Stimulated activated CD8-positive, alpha-beta memory T cell treated with anti-CD3 and anti-CD28 coated beads, Interleukin-7, amount 100 ng/mL, for 1 hour (primary cell): ENCODE results near the gene ARHGEF18.

Source experiments
- DNase-seq, 2 donors: peaks; one replicate each; pipeline ENCODE4 v3.0.0-alpha.2; 2020; ENCODE audit warnings: low read depth in 2 of 2

ARHGEF18 gene

DNA sequence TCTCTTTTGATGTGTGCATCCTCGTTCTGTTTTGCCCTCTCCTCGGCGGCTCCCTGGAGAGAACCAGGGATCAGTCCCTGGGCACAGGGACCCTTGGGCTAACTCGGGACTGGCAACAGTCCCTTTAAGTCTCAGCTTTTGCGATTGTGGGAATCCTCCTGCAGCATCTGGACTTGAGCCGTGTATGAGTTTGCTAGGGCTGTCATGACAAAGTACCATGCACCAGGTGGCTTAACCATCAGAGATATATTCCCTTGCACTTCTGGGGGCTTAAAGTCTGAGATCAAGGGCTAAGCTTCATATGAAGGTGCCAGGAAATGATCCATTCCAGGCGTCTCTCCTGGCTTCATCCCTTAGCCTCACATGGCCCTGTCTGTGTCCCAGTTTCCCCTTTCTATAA, 34.5 kb downstream of the ARHGEF18 start:
- no peak for DNase-seq

DNA sequence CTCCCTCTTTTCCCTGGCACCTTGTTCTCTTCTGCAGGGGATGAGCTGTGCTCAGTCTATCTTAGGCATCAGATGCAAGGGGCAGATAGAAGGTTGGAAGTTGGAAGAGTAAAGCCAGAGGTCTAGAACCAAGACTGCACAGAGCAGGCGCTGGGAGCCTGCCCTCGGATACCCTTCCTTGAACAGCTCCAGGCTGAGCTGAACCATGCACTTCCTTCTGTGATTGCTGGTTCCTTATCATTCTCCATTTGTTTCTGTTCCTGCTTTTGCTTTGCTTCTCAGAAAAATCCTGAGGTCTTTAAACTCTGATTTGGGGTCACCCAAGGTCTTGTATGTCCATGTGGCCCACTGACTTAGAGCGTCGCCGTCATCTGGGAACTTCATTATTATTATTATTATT, 36.3 kb downstream of the ARHGEF18 start:
- no peak for DNase-seq

DNA sequence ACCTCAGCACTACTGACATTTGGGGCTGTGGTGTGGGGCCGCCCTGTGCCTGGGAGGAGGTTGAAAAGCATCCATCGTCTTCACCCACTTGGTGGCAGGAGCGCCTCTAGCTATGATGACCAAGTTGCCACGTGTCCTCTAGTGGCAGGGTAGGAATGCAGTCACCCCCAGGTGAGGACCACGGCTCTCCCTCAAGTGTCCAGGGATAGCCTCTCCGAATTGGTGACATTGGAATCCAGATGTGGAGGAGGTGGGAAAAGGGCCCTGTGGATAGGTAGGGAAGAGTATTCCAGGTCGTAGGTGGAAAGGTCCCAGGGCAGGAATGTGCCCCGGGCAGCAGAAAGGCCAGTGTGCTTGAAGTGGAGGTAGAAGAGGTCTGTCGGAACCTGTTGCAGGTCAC, 37.6 kb downstream of the ARHGEF18 start:
- DNase-seq = no peak

- DNase-seq = no peak
Measured at GRCh38 chr19:7386769-7387168, 38.0 kb downstream of the ARHGEF18 start.

DNA sequence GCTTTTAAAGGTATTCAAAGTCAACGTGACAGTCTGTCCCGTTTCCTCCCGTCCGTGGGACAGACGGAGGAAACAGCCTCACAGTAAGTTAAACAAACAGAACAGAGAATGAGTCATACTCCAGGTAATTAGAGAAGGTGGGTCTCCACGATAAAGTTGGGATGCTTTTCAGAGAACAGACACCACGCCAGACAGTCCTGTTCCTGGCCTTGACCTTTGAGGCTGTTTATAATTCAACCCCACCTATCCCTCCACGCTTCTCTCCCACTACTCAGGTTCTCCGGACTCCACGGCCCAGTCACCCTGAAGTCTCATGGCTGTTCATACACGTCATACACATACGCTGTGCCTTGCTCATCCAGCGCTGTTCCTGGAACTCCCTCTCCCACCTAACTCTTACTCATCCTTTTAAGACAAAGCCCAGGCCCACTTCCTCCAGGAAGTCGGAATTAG, 42.5 kb downstream of the ARHGEF18 start:
- no peak for DNase-seq

GRCh38 chr19:7393459-7393858, 44.7 kb downstream of the ARHGEF18 start:
- no peak for DNase-seq

GRCh38 chr19:7393939-7394730, 45.4 kb downstream of the ARHGEF18 start:
- no peak for DNase-seq

DNA sequence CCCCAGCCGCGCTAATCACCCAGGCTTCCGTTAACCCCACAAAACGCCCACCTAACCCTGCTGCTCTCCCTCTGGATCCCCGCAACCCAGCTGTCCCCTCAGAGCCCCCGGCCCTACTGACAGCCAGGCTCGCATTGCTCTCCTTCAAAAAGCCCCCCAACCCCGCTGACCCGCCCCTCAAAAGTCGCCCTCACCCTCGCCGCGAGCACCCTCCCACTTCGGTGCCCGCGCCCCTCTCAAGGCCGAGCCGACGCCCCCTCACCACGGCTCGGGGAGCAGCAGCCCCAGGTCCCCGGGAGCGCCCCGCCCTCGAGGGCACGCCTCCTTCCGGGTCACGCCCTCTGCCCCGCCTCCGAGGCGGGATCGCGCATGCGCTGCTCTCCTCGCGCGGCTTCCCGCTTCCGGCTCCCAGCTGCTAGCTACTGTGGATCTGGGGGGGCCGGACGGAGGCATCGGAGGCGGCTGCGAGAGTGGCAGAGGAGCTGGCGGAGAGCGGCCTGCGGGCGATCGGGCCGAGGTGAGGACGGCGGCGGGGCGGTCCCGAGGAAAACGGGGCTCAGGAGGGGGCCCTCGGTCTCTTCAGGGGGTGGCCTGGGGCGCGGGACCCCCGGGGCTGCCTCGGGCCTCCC, 46.1 kb downstream of the ARHGEF18 start:
- DNase-seq = peak; percentile 77 to 89

- DNase-seq = no peak
Measured at GRCh38 chr19:7395360-7396066, 46.8 kb downstream of the ARHGEF18 start.

DNA sequence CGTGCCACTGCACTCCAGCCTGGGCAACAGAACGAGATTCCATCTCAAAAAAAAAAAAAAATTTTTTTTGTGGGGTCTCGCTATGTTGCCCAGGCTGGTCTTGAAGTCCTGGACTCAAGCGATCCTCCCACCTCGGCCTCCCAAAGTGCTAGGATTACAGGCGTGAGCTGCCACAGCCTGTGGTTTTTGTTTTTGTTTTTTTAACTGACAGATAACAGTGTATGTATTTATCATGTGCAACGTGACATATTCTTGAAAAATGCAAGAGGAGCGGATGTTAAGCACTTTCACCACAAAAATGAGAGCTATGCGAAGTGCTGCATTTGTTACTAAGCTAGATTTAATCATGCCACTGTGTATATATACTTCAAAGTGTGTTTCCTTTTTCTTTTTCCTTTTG, 49.0 kb downstream of the ARHGEF18 start:
- DNase-seq = no peak
